8988T (cell line): Measurements from ENCODE around the gene HIVEP2.

Experiments
- DNase-seq: peaks from one replicate; pipeline ENCODE4 v3.0.0; 2011

Gene HIVEP2

DNA sequence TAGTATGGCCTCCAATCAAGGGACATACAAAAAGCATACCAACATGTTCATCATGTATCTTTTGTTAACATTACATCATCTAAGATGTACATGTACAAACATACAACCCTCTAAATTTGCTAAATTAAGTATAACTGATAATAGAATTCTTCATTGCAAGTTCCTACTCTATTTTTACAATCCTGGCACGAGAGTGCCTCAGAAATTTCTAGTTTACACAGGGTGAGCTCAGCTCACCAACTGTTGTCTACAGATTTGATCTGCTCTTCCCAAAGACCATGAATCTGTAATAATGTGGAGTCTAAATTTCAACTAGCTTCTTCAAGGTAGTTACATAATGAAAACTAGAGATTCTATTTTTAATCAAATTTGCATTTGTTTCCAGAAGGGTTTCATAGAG is 179.7 kb downstream of the HIVEP2 start:
- no peak for DNase-seq

DNA sequence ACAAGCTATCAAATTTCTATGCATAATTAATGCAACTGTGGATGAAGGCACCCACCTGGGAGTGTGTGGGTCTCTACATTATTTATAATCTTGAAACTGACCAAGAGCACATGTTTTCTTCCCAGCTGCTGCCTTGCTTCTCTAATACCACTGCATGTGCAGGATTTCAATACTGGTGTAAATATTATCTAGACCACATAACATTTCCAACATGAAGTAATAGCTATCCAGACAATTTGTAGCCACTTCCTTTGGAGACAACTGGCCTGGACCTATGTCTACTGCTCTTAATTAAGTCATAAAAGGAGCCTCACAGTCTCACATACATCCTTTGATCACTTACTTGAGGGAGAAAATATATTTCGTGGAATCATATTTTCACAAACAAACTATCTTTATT is 180.7 kb downstream of the HIVEP2 start:
- DNase-seq, result no peak

DNA sequence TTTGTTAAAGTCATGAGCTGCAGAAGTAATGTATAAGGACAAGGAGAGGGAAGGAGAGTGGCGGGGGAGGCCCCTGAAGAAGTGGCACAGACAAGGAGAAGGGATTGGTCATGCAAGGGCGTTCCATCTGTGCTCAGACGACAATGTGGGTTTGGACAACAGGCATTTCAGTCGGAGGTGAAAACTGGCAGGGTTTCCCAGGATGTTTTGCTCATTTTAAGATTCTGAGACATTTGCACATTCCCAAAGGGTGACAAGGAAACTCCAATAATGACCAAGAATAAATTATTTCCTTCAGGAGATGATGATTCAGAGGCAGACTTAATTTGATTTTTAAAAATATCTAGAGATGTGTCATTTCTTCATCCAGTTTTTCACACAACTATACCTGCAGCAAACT is 181.8 kb downstream of the HIVEP2 start:
- no peak for DNase-seq

DNA sequence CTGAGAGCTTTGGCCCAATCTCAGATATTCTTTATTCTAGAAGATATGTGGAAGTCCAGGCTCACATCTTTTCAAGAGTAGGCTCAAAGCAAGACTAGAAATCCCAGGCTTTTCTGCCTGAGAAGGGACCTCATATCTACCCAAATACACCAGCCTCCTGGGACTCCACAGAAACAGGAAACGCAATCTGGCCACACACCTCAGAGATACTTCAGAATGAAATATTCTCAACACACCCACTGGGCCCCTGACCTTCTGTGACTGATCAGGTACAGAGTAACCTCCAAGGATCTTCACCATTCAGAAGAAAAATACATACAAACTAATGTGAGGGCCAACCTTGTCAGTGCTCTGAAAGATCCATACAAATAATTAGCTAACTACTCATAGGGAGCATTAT is 183.2 kb downstream of the HIVEP2 start:
- no peak for DNase-seq

DNA sequence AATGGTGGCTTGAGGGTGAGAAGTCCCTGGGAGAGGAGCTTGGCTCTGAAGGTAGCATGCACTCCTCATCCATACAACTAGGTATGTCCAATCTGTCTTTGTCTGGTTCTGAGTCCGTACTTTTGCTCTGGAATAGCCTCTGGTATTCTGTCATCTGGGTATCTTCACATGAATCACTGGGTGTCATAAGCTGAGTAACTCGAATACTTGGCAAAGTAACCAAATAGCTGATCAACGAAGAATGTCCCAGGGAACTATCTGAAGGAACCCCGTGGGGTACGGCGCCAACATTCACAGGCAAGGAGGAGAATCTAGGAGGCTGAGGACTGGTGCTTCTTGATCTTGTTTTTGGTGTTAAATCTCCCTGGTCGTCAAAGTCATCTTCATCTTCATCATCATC is 184.8 kb downstream of the HIVEP2 start:
- DNase-seq, result no peak

DNA sequence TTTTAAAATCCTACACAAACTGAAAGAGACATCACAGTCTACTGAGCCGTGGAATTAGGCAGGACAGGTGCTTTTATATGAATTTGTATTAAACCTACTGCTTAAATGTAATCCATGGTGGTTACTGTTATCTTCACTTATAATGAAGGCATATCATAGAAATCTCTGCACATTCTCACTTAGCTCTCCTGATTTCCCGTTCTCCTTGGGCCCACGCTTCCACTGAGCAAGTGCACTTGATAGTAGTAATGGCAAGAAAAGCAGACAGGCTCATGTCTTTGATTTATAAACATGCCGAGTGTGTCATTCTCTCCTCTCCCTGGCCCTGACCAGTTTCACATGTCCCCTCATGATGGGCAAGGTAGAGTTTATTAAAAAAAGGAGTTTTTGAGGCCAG is 186.3 kb downstream of the HIVEP2 start:
- no peak for DNase-seq

DNA sequence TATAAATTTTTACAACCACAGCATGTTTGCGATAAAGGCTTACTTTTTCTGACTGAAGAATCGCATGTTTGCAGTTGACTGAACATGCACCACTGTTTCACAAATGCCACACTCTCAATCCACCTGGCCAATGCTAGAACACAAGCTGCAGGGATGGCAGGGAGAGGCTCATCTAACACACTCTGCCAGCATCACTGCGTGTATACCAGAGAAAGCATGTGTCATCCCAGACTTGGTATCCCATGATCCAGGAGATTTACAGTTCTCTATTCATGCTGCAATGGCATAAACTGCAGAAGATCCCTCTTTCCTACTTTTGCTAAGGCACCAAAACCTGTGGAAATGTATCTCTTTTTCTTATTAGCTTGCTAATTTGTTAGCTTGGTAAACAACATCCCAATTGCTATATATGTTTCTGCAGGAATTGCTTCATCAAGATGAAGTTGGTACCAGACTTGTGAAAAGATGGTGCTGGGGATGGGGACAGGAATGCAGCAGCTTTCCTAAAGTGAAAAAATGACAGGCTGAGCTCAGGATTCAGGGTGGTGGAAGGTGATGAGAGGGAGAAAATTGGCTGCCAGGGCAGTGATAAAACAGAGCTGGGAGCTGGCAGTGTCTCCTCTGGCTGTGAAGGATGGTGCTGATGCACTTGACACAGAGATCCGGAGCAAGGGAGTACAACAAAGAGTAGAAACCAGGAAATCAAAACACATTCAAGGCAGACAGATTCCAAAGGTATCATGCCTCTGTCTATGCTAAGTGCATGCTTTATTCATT is 186.9 kb downstream of the HIVEP2 start:
- no peak for DNase-seq

DNA sequence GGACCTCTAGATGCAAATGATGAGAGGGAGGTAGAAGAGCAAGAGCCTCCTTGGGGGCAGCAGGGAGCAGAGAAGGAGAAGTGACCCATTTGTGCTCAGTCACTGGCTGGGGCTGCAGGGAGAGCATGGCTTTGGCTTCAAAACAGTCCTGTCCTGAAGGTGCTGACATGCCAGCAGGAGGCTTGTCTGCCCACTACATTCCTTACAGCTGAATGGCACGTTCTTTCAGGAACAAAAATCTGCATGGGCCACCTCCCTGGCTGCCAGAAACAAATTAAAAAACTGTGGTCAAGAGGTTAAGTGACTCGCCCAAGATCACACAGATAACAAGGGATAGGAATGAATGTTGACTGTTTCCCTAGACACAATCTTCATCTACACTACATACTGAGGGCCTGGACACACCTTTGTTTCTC is 188.8 kb downstream of the HIVEP2 start:
- no peak for DNase-seq

DNA sequence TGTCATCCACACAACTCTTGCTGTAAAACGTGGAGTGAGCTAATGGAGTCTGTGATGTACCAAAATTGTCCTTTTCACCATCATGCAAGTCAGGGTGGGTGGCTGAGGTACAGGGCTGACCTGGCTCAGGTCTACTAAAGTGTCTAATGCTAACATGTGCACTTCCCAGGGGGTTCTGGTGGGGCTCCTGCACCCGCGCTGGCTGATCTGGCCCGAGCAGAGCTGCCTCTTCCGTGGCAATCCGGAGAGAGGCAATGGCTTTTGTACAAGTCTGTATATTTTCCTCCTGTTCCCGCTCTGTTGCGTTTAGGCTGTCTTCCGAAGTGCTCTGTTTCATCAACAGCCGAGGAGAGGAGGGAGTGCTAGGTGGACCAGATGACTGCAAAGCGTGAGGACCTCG is 191.8 kb downstream of the HIVEP2 start:
- DNase-seq, result no peak

DNA sequence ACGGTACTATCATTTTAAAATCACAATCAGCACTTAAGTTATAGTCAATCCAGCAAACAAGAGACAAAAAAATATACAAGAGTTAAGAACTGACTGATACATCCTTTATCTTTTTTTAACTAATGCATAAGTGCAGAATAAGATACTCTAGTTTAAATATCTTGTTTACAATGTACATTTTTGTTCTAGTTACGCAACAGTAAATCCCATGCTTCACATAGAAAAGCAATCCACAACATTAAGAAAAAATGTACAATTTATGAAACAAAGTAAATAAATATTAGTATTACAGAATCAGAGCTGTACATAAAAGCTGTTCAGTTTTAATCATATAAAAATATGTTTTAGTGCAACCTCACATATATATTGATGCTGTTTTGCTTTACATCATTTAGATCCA is 192.6 kb downstream of the HIVEP2 start:
- DNase-seq, result no peak

DNA sequence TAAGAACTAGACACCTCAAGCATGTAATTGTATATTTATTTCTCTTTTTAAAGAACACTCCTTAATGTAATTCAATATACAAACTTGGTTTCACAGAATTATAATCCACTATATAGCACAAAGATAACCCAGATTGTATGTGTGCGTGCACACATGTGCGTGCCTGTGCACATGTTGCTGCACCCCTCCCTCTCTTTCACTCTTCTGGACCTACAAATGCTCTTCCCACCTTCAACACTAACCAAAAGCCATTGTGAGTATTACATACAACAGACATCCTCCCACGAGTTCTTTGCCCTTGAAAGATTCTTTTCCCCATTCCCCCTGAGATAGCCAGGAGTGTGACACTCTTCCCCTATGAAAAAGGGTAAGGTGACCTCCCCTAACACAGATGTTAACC is 193.5 kb downstream of the HIVEP2 start:
- DNase-seq, result no peak

DNA sequence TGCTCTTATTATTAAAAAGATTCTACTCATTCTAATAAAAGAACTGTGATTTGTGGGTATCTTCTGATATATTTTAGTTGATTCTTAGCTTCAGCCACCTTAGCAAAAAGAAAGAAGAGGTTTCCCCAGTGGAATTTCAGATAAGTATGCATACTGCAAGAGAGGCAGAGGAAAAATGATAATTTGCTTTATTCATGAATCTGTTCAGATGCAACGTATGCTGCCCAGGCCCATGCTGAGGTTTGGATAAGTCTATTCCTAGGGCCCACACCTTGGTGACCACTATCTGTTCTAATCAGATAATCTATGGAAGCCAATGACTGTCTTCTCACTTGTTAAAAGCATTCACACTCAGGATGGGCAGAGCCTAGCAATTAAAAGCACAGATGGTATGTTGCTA is 194.0 kb downstream of the HIVEP2 start:
- DNase-seq, result no peak

DNA sequence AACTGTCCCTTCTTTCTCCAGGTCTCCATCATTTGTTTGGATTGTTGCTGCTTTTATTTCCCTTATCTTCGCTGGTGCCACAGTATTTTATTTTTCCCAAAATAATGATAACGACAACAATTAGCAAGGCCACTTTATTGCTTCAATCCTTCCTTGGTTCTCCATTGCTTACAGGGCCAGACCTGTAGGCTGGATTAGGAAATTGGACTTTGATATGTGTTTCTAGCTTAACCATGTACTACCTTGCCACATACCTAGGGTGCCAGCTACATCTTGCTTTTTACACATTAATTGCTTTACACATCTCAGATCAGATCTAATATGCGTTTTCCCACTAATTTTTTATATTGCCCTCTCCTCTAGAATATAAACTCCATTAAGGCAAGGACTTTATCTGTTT is 195.4 kb downstream of the HIVEP2 start:
- no peak for DNase-seq

DNA sequence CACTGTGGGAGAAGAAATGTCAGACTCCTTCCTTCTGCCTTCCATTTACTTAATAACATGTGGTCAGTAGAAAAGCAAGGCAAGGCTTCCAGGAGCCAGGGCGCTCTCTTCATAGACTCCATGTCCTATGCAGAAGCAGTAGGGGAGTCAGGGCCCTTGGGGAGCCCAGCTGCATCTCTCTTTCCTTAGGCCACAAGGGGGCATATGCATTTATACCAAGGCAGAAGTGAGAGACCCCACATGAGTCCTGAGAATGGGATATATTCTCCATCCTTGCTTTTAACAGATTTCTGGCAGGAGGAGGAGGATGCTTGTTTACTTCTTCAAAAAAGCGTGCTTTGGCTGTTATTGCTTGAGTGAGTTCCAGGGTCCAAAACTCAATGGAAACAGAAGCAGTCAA is 198.5 kb downstream of the HIVEP2 start:
- no peak for DNase-seq

DNA sequence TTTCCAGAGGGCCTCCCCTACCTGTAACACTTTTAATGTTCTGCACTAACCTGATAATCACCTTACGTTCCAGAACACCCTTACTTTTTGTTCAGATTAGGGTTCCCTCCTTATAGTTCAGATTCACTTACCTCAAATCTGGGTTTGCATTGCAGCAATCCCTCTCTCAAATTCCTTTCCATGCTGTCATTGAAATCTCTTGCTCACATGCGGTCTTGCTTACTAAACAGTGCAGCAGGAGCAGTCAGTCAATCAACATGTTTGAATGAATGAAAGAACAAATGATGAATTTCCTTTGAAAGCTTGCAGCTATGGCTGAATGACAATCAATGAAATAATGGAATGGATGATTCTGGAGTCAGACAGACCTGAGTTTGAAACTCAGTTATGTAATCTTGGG is 200.1 kb downstream of the HIVEP2 start:
- DNase-seq, result no peak

DNA sequence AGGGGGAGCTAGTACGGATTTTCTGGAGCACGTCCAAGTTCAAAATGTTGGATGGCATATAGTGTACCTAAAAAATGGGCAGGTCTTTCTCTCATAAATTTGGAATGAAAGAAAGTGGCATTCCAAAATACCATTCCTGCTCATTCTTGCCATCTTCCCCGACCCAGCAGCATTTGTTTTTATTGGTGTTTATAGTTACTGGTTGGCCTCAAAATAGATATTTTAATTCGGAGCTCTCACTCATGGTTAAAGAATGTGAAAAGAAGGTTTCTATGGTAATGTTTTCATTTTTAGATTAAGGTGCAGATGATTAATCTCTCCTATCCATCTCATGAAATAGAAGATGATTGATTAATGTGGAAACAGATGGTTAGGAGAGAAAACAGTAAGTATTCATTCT is 204.5 kb downstream of the HIVEP2 start:
- no peak for DNase-seq

DNA sequence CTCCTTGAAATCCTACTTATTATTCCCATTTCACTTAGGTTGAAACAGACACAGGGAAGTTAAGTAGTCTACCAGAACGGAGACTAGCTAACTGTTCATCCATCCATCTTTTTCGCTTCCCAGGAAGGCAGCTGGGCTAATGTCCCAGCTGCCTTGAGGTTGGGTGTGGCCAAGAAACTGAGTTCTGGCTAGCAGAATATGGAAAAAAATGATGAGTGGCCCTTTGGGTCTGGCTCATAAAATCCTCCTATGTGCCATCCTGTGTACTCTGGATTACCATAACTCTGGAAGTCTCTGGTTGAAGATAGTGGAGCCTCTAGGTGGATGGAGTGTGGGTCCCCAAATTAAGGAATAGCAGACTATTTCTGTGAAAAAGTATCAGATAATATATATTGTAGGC is 206.2 kb downstream of the HIVEP2 start:
- no peak for DNase-seq

DNA sequence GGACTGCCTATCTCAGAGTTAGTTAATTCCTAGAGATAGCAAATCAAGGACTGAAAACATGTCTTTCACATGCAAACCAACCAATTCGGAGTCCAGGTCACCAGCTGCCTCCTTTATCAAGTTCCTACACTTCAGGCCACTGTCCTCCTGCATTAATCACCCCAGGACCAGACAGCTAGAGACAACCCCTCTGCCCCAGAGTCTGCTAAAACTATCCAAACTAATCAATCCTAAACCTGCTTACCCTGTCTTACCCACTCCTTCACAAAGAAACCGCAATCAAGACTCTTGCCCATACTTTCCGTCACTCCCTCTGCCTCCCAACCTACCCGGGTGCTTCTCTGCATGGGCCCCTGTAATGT is 207.0 kb downstream of the HIVEP2 start:
- no peak for DNase-seq

DNA sequence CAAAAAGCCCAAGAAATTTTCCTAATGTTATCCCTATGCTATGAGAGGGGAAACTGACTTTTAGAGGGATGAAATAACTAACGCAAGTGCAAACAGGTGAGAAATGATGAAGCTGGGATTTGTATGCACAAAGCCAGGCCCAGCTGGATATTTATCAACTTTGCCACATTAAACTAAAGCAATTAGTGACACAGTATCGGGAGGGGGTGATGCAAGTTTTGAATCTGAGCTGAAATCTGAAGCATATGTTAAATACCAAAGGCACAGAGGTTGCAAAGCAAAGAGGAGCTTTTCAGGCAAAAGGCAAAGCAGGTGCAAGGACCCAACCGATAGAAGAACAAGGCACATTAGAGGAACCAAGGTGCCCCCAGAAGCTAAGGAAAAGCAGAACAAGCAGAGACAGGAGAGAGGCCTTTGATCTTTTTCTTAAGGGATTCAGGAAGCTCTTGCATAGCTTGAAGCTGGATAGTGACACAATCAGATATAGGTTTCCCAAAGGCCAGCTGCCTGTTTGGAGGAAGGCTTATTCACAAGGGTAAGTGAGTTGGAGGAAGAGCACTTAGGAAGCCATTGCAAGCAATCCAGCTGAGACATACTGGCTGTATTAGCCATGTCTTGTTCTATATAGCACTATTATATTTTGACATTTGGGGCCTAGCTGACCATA is 207.5 kb downstream of the HIVEP2 start:
- no peak for DNase-seq

DNA sequence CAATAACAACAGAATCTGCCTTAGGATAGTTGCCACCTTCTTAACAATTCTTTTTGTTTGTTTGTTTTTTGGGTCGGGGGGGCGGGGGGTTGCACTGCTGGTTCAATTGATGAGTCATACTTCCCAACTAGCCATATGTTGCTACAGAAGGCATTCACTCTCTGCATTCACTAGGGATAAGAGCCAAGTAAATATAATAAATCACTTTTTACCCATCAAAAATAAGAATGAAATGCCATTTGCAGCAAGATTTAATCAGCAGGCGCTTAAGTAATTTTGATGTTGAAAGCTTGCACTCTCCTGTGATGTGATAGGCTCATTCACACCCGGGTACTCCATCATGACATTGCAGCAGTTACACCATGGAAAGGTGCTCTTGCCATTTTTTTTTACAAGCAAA is 209.8 kb downstream of the HIVEP2 start:
- no peak for DNase-seq

DNA sequence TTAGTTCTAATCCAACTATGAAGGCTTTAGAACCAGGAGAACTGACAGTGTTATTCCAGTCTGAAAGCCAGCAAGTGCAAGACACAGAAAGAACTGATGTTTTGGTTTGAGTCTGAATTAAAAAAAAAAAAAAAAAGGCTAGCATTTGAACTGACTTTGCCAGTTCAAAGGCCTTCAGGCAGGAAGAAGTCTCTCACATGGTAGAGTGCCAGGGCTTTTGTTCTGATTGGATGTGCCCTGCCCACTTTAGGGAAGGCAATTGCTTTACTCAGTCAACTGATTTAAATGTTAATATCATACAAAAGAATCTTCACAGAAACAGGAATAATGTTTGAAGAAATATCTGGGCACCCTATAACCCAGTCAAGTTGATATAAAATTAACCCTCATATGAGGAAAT is 212.2 kb downstream of the HIVEP2 start:
- no peak for DNase-seq

DNA sequence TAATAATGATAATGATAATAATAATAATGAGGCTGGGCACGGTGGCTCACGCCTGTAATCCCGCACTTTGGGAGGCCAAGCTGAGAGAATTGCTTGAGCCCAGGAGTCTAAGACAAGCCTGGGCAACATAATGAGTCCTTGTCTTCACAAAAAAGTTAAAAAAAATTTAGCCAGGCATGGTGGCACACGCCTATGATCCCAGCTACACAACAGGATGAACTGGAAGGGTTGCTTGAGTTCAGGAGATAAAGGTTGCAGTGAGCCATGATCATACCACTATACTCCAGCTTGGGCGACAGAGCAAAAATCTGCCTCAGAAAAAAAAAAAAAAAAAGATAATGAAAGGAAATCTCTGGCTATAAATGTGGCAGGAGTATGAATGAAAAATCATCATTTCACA is 213.4 kb downstream of the HIVEP2 start:
- DNase-seq, result no peak

DNA sequence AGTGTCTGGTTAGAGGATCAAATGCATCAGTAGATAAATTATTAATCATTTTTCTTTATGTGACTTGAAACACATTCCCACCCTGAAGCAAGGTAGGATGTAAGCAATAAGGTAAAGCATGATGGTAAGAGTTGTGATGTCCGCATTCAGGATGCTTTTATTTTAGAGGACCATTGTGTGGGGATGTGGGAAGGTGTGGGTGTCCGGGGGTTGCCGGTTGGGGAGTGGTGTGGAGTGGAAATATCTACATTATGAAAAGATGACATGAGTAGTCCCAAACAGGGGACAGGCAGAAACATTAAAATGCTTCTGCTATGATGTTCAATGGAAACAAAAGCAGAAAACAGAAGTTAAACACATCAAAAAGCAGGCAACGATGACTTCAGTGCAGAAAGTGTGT is 215.4 kb downstream of the HIVEP2 start:
- no peak for DNase-seq

DNA sequence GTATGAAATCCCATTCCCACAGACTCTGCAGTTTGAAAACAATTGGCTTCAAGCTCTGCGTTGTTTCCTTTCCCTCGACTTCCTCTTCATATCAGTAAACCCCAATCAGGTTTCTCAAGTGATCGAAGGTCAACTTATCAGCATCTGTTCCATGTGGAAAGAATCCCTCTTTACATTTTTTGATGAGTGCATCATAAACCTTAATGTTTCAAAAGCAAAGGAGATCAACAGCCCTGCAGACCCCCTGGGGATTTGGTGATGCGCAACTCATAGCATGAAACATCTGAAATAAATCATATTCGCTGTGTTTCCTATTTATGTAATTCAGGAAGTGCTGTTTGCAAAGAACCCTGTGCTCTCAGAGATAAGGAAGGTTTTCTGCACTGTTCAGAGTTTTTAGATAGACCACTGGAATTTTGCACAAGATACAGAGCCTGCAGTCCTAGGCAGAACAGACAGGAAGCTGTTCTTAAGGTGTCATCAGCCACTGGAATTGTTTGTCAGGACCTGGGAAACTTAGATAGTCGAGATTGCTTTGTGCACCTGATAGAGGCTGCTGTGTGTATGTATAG is 216.0 kb downstream of the HIVEP2 start:
- no peak for DNase-seq

DNA sequence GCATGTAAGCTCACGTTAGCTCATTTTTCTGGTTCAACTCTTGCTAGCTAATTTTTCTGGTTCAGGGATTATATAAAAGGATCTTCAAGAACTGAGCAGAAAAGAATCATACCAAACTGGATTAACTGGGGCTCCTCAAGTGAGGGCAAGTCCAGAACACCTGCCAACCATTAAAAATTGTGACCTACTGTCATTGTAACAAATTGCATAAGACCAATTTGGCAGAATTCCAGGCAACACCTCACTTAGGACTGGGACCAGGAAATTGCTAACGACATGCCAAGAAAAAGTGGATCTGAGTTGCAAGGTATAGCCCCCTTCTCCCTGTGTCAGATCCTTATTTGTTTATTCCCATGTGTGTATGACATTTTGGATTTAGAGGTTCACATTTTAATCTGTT is 216.6 kb downstream of the HIVEP2 start:
- no peak for DNase-seq
